Keratinocyte (primary cell): ENCODE measurements around the gene PRPF18. TPM values are rescaled to one million over a fixed set of nuclear protein-coding genes. Genes with fewer than 3 reads are reported as not detected.

Experiments
- DNase-seq: peaks from one replicate; pipeline ENCODE4 v3.0.0-alpha.2; 2011; ENCODE audit warnings: low read depth, missing footprints, low spot score
- FAIRE-seq: peaks from 2 replicates; lab custom pipeline; 2011; peaks lifted over from hg19 to GRCh38; lab: Jason Lieb, UNC
- H2AFZ ChIP-seq: 2 replicates; pipeline ENCODE4 v1.6.0; 2012; ENCODE audit warnings: low read length, control low read depth, inconsistent platforms; ENCODE audit not compliant: control insufficient read depth
- H3K27ac ChIP-seq: 2 replicates; pipeline ENCODE4 v1.5.1; 2011; ENCODE audit warnings: low read length; ENCODE audit not compliant: control insufficient read depth, insufficient read depth
- H3K27me3 ChIP-seq: 3 replicates; pipeline ENCODE4 v1.6.0; 2011; ENCODE audit warnings: low read length; ENCODE audit not compliant: control insufficient read depth, insufficient read depth; ENCODE audit errors: extremely low read depth
- H3K36me3 ChIP-seq, 2 experiments: 2 replicates in 1 of 2; 3 replicates in 1 of 2; pipeline ENCODE4 v1.5.1; 2011; ENCODE audit warnings: low read length in 2 of 2, mild to moderate bottlenecking in 1 of 2; ENCODE audit not compliant: control insufficient read depth in 2 of 2, insufficient read depth in 2 of 2; ENCODE audit errors: extremely low read depth in 1 of 2
- H3K4me1 ChIP-seq: 3 replicates; pipeline ENCODE4 v1.5.1; 2011; ENCODE audit warnings: low read length; ENCODE audit not compliant: control insufficient read depth, insufficient read depth; ENCODE audit errors: extremely low read depth
- H3K4me2 ChIP-seq: 3 replicates; pipeline ENCODE4 v1.6.0; 2011; ENCODE audit warnings: low read depth, low read length; ENCODE audit not compliant: control insufficient read depth, insufficient read depth; ENCODE audit errors: extremely low read depth
- H3K4me3 ChIP-seq, 3 experiments: fragments of 200-600 bp in 1 of 3; sonication (generic) in 1 of 3; 2 replicates in 2 of 3; 3 replicates in 1 of 3; pipeline ENCODE4 v1.5.1; 2011 to 2016; ENCODE audit warnings: low read length in 3 of 3, mild to moderate bottlenecking in 3 of 3, control low read depth in 2 of 3, inconsistent platforms in 1 of 3, low read depth in 1 of 3, mixed read lengths in 1 of 3, mixed run types in 1 of 3, moderate library complexity in 1 of 3; ENCODE audit not compliant: control insufficient read depth in 2 of 3, insufficient read depth in 2 of 3; ENCODE audit errors: extremely low read depth in 1 of 3
- H3K79me2 ChIP-seq: 2 replicates; pipeline ENCODE4 v1.6.0; 2012; ENCODE audit warnings: low read length; ENCODE audit not compliant: control insufficient read depth, insufficient read depth
- H3K9ac ChIP-seq: 3 replicates; pipeline ENCODE4 v1.6.0; 2011; ENCODE audit warnings: low read length; ENCODE audit not compliant: control insufficient read depth, insufficient read depth; ENCODE audit errors: extremely low read depth
- H3K9me1 ChIP-seq: 3 replicates; pipeline ENCODE4 v1.6.0; 2011; ENCODE audit warnings: low read length; ENCODE audit not compliant: control insufficient read depth, insufficient read depth; ENCODE audit errors: extremely low read depth
- H3K9me3 ChIP-seq: 2 replicates; pipeline ENCODE4 v1.5.1; 2012; ENCODE audit warnings: low read depth, low read length; ENCODE audit not compliant: control insufficient read depth
- H4K20me1 ChIP-seq: 3 replicates; pipeline ENCODE4 v1.6.0; 2011; ENCODE audit warnings: low read length; ENCODE audit not compliant: control insufficient read depth, insufficient read depth; ENCODE audit errors: extremely low read depth
- CTCF ChIP-seq, 3 experiments: IDR thresholded peaks in 1 of 3; conservative IDR thresholded peaks in 1 of 3; optimal IDR thresholded peaks in 1 of 3; 2 replicates in 2 of 3; 3 replicates in 1 of 3; pipeline versions ENCODE3 to v1.5.1; 2011; ENCODE audit warnings: low read length in 3 of 3, mild to moderate bottlenecking in 3 of 3, moderate library complexity in 2 of 3, control low read depth in 1 of 3, inconsistent platforms in 1 of 3; ENCODE audit not compliant: insufficient read depth in 2 of 3; ENCODE audit errors: extremely low read depth in 1 of 3
- EZH2 ChIP-seq: IDR thresholded peaks from one replicate; pipeline ENCODE4 v1.6.1; 2012; ENCODE audit warnings: inconsistent platforms, mild to moderate bottlenecking, low read length, moderate library complexity
- dilution Hi-C: fragments of 300-500 bp; cut with MboI; formaldehyde crosslinking; loops from one replicate; pipeline ENCODE4 v1.7.0; 2020; ENCODE audit warnings: low sequenced_read_pairs; ENCODE audit not compliant: extremely low pct_ligation_motif_present
- polyA plus RNA-seq, 5 experiments: library from polyadenylated mRNA; depleted of rRNA in 3 of 5; stranded (reverse) in 3 of 5; stranded (forward) in 1 of 5; unstranded in 1 of 5; fragments of >200 nt; gene quantifications; 1 replicate in 1 of 5; 2 replicates in 3 of 5; 3 replicates in 1 of 5; pipeline versions ENCODE4 v1.2.1 to v1.2.3, GENCODE V29; 2011 to 2012; ENCODE audit warnings: missing spikeins in 2 of 5, low read depth in 1 of 5, low replicate concordance in 1 of 5

Gene PRPF18
- polyA plus RNA-seq, 1 donor (not counting 4 experiments of a cell fraction or from before 2014, with no cell fraction given) = 28.0 TPM

GRCh38 chr10:13608246-13608853, 21.6 kb downstream of the PRPF18 start:
- FAIRE-seq (no peak), DNase-seq (no peak)
- Histone ChIP-seq H3K4me3 (no peak overlapping the region), H3K9ac (no peak overlapping the region), H4K20me1 (no peaks in the 10 kb centered on the region), H3K36me3 (peaks cover 8 to 9% of the 10 kb centered on the region in 2 experiments), H3K79me2 (no peaks in the 10 kb centered on the region), H3K9me1 (no peaks in the 10 kb centered on the region), H3K27me3 (no peaks in the 10 kb centered on the region), H2AFZ (no peak overlapping the region), H3K27ac (no peak overlapping the region), H3K4me2 (no peak overlapping the region), H3K9me3 (no peaks in the 10 kb centered on the region), H3K4me1 (no peaks in the 10 kb centered on the region)
- TF ChIP-seq EZH2 (no peak), CTCF (optimal IDR thresholded peaks at IDR 0.05 in 1 of 3, IDR thresholded peaks at IDR 0.05 in 1 of 3, conservative IDR thresholded peaks at IDR 0.05 in 1 of 3; ENCODE audit: extremely low read depth in 1 of 3, insufficient read depth in 2 of 3, low read length in 3 of 3) (no peak)
- dilution Hi-C loops = no loop called here

- peaks cover 10% of the 10 kb centered on the region for H3K4me1 ChIP-seq
- no peak overlapping the region for H3K4me2 ChIP-seq
- FAIRE-seq = no peak
- H4K20me1 ChIP-seq = no peaks in the 10 kb centered on the region
- TF ChIP-seq EZH2 (no peak), CTCF (optimal IDR thresholded peaks at IDR 0.05 in 1 of 3, IDR thresholded peaks at IDR 0.05 in 1 of 3, conservative IDR thresholded peaks at IDR 0.05 in 1 of 3; ENCODE audit: extremely low read depth in 1 of 3, insufficient read depth in 2 of 3, low read length in 3 of 3) (no peak)
- peaks cover 5 to 20% of the 10 kb centered on the region in 2 experiments for H3K36me3 ChIP-seq
- no peak overlapping the region for H3K9ac ChIP-seq
- no peak overlapping the region for H3K4me3 ChIP-seq
- DNase-seq = no peak
- no peaks in the 10 kb centered on the region for H3K9me1 ChIP-seq
- no peaks in the 10 kb centered on the region for H3K27me3 ChIP-seq
- no peaks in the 10 kb centered on the region for H3K79me2 ChIP-seq
- H2AFZ ChIP-seq = no peak overlapping the region
- H3K9me3 ChIP-seq = no peaks in the 10 kb centered on the region
- H3K27ac ChIP-seq = no peak overlapping the region
- dilution Hi-C loops = no loop called here
These were observed 26.0 kb downstream of the PRPF18 start for GRCh38 chr10:13612654-13613373.
